ENCODE measurements around the gene TSPAN4. TPM values are rescaled to one million over a fixed set of nuclear protein-coding genes. Genes with fewer than 3 reads are reported as not detected.

The TSPAN4 gene
- total and polyA plus RNA-seq, 2 of the 13 experiments (the other 11 are each of a cell fraction or from before 2014, with no cell fraction given): 31.7 to 68.3 TPM

DNA sequence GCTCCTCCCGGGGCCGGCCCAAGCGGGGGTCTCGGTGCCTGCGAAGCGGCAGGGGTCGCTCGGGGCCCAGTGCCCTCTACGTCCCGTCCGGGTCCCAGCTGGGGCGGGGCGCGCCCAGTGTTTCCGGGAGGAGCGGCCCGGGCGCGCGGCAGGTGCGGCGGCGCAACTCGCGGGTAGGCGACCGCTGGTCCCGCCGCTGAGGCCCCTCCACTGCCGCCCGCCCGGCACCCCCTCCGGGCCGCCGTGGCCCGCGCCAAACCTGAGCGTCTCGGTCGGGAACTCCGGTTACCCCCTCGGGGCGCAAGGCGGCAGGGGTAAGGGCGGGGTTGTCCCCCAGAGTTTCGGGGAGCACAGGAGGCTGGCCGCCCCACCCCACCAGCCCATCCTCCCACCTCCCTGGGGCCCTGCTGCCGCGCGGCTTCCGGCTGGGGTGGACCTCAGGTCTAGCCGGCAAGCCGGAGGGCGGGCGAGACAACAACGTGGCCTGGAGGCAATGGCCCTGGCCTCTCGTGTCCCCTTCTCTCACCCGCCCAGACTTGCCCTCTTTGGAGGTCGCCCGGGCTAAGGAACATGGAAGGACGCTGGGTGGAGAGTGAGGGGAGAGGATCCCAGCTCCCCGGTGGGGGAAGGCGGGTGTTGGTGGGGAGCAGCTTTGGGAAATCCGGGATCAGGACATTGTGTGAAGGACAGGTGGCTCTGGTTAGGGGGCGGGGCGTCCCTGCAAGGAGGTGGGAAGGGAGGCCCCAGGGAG is 15.3 kb upstream of the TSPAN4 start (continued):
- TF ChIP-seq, protein P1, sequence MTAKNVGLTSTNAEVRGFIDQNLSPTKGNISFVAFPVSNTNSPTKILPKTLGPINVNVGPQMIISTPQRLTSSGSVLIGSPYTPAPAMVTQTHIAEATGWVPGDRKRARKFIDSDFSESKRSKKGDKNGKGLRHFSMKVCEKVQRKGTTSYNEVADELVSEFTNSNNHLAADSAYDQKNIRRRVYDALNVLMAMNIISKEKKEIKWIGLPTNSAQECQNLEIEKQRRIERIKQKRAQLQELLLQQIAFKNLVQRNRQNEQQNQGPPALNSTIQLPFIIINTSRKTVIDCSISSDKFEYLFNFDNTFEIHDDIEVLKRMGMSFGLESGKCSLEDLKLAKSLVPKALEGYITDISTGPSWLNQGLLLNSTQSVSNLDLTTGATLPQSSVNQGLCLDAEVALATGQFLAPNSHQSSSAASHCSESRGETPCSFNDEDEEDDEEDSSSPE (CRISPR knock-in tag; IDR thresholded peaks at IDR 0.05): peak; percentile 57; the same call in 1 of the 2 replicates
- TF ChIP-seq BRD4 (CRISPR knock-in tag; IDR thresholded peaks at IDR 0.05) (peak; percentile 62), SAP130 (CRISPR knock-in tag; IDR thresholded peaks at IDR 0.05; ENCODE audit: low read depth) (peak; percentile 89), ARHGAP35 (CRISPR knock-in tag; IDR thresholded peaks at IDR 0.05; ENCODE audit: borderline replicate concordance) (peak; percentile 70; the same call in 1 of the 2 replicates), ZNF83 (CRISPR knock-in tag; IDR thresholded peaks at IDR 0.05; ENCODE audit: borderline replicate concordance) (no peak), ZNF7 (CRISPR knock-in tag; IDR thresholded peaks at IDR 0.05) (no peak), NFATC3 (CRISPR knock-in tag; IDR thresholded peaks at IDR 0.05) (no peak), LRRFIP1 (CRISPR knock-in tag; conservative IDR thresholded peaks at IDR 0.05) (no peak), UBTF (CRISPR knock-in tag; IDR thresholded peaks at IDR 0.05) (peak; percentile 92), KAT7 (CRISPR knock-in tag; IDR thresholded peaks at IDR 0.05; ENCODE audit: borderline replicate concordance) (peak; percentile 50; the same call in 1 of the 2 replicates), MATR3 (CRISPR knock-in tag; IDR thresholded peaks at IDR 0.05) (no peak), ZNF276 (CRISPR knock-in tag; IDR thresholded peaks at IDR 0.05; ENCODE audit: low read depth) (peak; percentile 60; the same call in 1 of the 2 replicates)
- TF ChIP-seq, protein P2, sequence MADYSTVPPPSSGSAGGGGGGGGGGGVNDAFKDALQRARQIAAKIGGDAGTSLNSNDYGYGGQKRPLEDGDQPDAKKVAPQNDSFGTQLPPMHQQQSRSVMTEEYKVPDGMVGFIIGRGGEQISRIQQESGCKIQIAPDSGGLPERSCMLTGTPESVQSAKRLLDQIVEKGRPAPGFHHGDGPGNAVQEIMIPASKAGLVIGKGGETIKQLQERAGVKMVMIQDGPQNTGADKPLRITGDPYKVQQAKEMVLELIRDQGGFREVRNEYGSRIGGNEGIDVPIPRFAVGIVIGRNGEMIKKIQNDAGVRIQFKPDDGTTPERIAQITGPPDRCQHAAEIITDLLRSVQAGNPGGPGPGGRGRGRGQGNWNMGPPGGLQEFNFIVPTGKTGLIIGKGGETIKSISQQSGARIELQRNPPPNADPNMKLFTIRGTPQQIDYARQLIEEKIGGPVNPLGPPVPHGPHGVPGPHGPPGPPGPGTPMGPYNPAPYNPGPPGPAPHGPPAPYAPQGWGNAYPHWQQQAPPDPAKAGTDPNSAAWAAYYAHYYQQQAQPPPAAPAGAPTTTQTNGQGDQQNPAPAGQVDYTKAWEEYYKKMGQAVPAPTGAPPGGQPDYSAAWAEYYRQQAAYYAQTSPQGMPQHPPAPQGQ (CRISPR knock-in tag; IDR thresholded peaks at IDR 0.05; ENCODE audit: borderline replicate concordance): 0 out of 2 replicates have a peak, but pooled peaks have one; percentile 26
- TF ChIP-seq, protein P3, sequence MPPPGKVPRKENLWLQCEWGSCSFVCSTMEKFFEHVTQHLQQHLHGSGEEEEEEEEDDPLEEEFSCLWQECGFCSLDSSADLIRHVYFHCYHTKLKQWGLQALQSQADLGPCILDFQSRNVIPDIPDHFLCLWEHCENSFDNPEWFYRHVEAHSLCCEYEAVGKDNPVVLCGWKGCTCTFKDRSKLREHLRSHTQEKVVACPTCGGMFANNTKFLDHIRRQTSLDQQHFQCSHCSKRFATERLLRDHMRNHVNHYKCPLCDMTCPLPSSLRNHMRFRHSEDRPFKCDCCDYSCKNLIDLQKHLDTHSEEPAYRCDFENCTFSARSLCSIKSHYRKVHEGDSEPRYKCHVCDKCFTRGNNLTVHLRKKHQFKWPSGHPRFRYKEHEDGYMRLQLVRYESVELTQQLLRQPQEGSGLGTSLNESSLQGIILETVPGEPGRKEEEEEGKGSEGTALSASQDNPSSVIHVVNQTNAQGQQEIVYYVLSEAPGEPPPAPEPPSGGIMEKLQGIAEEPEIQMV (CRISPR knock-in tag; IDR thresholded peaks at IDR 0.05; ENCODE audit: low read depth): 0 out of 2 replicates have a peak, but pooled peaks have one; percentile 23
